SU-DHL-6 (cell line): ENCODE results near the gene MROH8.

Experiments used
- CTCF ChIP-seq: fragments of 200-600 bp; sonication (generic); IDR thresholded peaks from one replicate; pipeline ENCODE4 v1.5.1; 2017; ENCODE audit warnings: antibody characterized with exemption, mild to moderate bottlenecking, low read length, moderate library complexity; ENCODE audit not compliant: insufficient read depth, poor library complexity, severe bottlenecking
- EZH2phosphoT487 ChIP-seq: fragments of 200-600 bp; sonication (generic), shearing (Covaris generic); conservative IDR thresholded peaks from 2 replicates; pipeline ENCODE4 v1.6.1; 2018; ENCODE audit warnings: mild to moderate bottlenecking, antibody characterized with exemption, low read length, moderate library complexity, mixed read lengths

- TF ChIP-seq CTCF (no peak), EZH2phosphoT487 (no peak)
Measured at GRCh38 chr20:37163832-37164554, 15.4 kb downstream of the MROH8 start.
